ENCODE data around the gene NUDT5. TPM values are rescaled to one million over a fixed set of nuclear protein-coding genes. Genes with fewer than 3 reads are reported as not detected.

The NUDT5 gene
- total RNA-seq, 3 donors from 2014 or later: 104 to 109 (median 105) TPM

- ATAC-seq (no peak), DNase-seq (no peak)
- H3K4me1 Mint-ChIP-seq (ENCODE audit: low read depth): peaks cover 15% of the 10 kb centered on the region
- H3K27me3 Mint-ChIP-seq (ENCODE audit: low read depth): no peaks in the 10 kb centered on the region
- H3K36me3 Mint-ChIP-seq (ENCODE audit: insufficient read depth): peaks cover 42% of the 10 kb centered on the region
- no peaks in the 10 kb centered on the region for H3K9me3 Mint-ChIP-seq
- H3K4me3 Mint-ChIP-seq: no peak overlapping the region
Measured at GRCh38 chr10:12218991-12219390, 23.3 kb upstream of the NUDT5 start.

GRCh38 chr10:12214763-12215218 is 19.1 kb upstream of the NUDT5 start:
- peak in 1 of 2 donors; percentile 35 for ATAC-seq
- Mint-ChIP-seq H3K4me3 (peak overlapping the region; percentile 59), H3K27me3 (ENCODE audit: low read depth) (no peaks in the 10 kb centered on the region), H3K9me3 (no peaks in the 10 kb centered on the region), H3K36me3 (ENCODE audit: insufficient read depth) (peaks cover 43% of the 10 kb centered on the region), H3K4me1 (ENCODE audit: low read depth) (peaks cover 17% of the 10 kb centered on the region)
- DNase-seq: peak; percentile 23

- H3K9me3 Mint-ChIP-seq: no peaks in the 10 kb centered on the region
- H3K4me1 Mint-ChIP-seq (ENCODE audit: low read depth): peaks cover 17% of the 10 kb centered on the region
- H3K27me3 Mint-ChIP-seq (ENCODE audit: low read depth): no peaks in the 10 kb centered on the region
- ATAC-seq (no peak), DNase-seq (no peak)
- peaks cover 42% of the 10 kb centered on the region for H3K36me3 Mint-ChIP-seq (ENCODE audit: insufficient read depth)
- H3K4me3 Mint-ChIP-seq: no peak overlapping the region
Measured at GRCh38 chr10:12214093-12214492, 18.4 kb upstream of the NUDT5 start.

- Mint-ChIP-seq H3K9me3 (no peaks in the 10 kb centered on the region), H3K4me3 (no peak overlapping the region), H3K4me1 (ENCODE audit: low read depth) (peaks cover 18% of the 10 kb centered on the region), H3K36me3 (ENCODE audit: insufficient read depth) (peaks cover 41% of the 10 kb centered on the region), H3K27me3 (ENCODE audit: low read depth) (no peaks in the 10 kb centered on the region)
- DNase-seq (no peak), ATAC-seq (no peak)
Measured at GRCh38 chr10:12213621-12214020, 17.9 kb upstream of the NUDT5 start.

- Mint-ChIP-seq H3K27me3 (ENCODE audit: low read depth) (no peaks in the 10 kb centered on the region), H3K4me3 (no peak overlapping the region), H3K4me1 (ENCODE audit: low read depth) (peaks cover 23% of the 10 kb centered on the region), H3K36me3 (ENCODE audit: insufficient read depth) (peaks cover 45% of the 10 kb centered on the region), H3K9me3 (no peaks in the 10 kb centered on the region)
- ATAC-seq (no peak), DNase-seq (no peak)
Measured at GRCh38 chr10:12212454-12212853, 16.8 kb upstream of the NUDT5 start.

- Mint-ChIP-seq H3K36me3 (ENCODE audit: insufficient read depth) (peaks cover 48% of the 10 kb centered on the region), H3K9me3 (no peaks in the 10 kb centered on the region), H3K4me3 (no peak overlapping the region), H3K4me1 (ENCODE audit: low read depth) (peaks cover 17% of the 10 kb centered on the region), H3K27me3 (ENCODE audit: low read depth) (no peaks in the 10 kb centered on the region)
- DNase-seq (no peak), ATAC-seq (no peak)
Measured at GRCh38 chr10:12208460-12208859, 12.8 kb upstream of the NUDT5 start.

GRCh38 chr10:12207114-12207513 is 11.4 kb upstream of the NUDT5 start:
- H3K9me3 Mint-ChIP-seq: no peaks in the 10 kb centered on the region
- H3K36me3 Mint-ChIP-seq (ENCODE audit: insufficient read depth): peaks cover 47% of the 10 kb centered on the region
- DNase-seq: no peak
- no peaks in the 10 kb centered on the region for H3K27me3 Mint-ChIP-seq (ENCODE audit: low read depth)
- no peak for ATAC-seq
- peaks cover 21% of the 10 kb centered on the region for H3K4me1 Mint-ChIP-seq (ENCODE audit: low read depth)
- no peak overlapping the region for H3K4me3 Mint-ChIP-seq

GRCh38 chr10:12205082-12205481 is 9.4 kb upstream of the NUDT5 start:
- Mint-ChIP-seq H3K4me3 (no peak overlapping the region), H3K27me3 (ENCODE audit: low read depth) (no peaks in the 10 kb centered on the region), H3K9me3 (no peaks in the 10 kb centered on the region), H3K4me1 (ENCODE audit: low read depth) (peaks cover 33% of the 10 kb centered on the region), H3K36me3 (ENCODE audit: insufficient read depth) (peaks cover 45% of the 10 kb centered on the region)
- ATAC-seq (no peak), DNase-seq (no peak)

- Mint-ChIP-seq H3K4me3 (no peak overlapping the region), H3K4me1 (ENCODE audit: low read depth) (peaks cover 44% of the 10 kb centered on the region), H3K36me3 (ENCODE audit: insufficient read depth) (peaks cover 33% of the 10 kb centered on the region), H3K27me3 (ENCODE audit: low read depth) (no peaks in the 10 kb centered on the region), H3K9me3 (no peaks in the 10 kb centered on the region)
- ATAC-seq (no peak), DNase-seq (no peak)
Measured at GRCh38 chr10:12202226-12202625, 6.5 kb upstream of the NUDT5 start.

GRCh38 chr10:12201543-12201942 is 5.9 kb upstream of the NUDT5 start:
- Mint-ChIP-seq H3K27me3 (ENCODE audit: low read depth) (no peaks in the 10 kb centered on the region), H3K4me1 (ENCODE audit: low read depth) (peaks cover 45% of the 10 kb centered on the region)
- peak; percentile 40 to 52 for ATAC-seq

GRCh38 chr10:12200850-12201249 is 5.2 kb upstream of the NUDT5 start:
- DNase-seq (no peak), ATAC-seq (no peak)
- Mint-ChIP-seq H3K27me3 (ENCODE audit: low read depth) (no peaks in the 10 kb centered on the region), H3K36me3 (ENCODE audit: insufficient read depth) (peaks cover 30% of the 10 kb centered on the region), H3K4me3 (no peak overlapping the region), H3K9me3 (no peaks in the 10 kb centered on the region), H3K4me1 (ENCODE audit: low read depth) (peaks cover 50% of the 10 kb centered on the region)

More at GRCh38 chr10:12201543-12201942, 5.9 kb upstream of the NUDT5 start:
- DNase-seq: no peak
- H3K9me3 Mint-ChIP-seq: no peaks in the 10 kb centered on the region
- H3K4me3 Mint-ChIP-seq: peak overlapping the region; percentile 45
- peaks cover 30% of the 10 kb centered on the region for H3K36me3 Mint-ChIP-seq (ENCODE audit: insufficient read depth)

GRCh38 chr10:12198156-12198555 is 2.5 kb upstream of the NUDT5 start:
- no peaks in the 10 kb centered on the region for H3K9me3 Mint-ChIP-seq
- H3K4me1 Mint-ChIP-seq (ENCODE audit: low read depth): peaks cover 55% of the 10 kb centered on the region
- H3K4me3 Mint-ChIP-seq: peak overlapping the region; percentile 69
- peaks cover 27% of the 10 kb centered on the region for H3K36me3 Mint-ChIP-seq (ENCODE audit: insufficient read depth)
- ATAC-seq (no peak), DNase-seq (no peak)
- H3K27me3 Mint-ChIP-seq (ENCODE audit: low read depth): no peaks in the 10 kb centered on the region

- H3K4me1 Mint-ChIP-seq (ENCODE audit: low read depth): peaks cover 57% of the 10 kb centered on the region
- peak overlapping the region; percentile 97 for H3K4me3 Mint-ChIP-seq
- no peaks in the 10 kb centered on the region for H3K9me3 Mint-ChIP-seq
- no peak for DNase-seq
- ATAC-seq: peak in 1 of 2 donors; percentile 0
- H3K36me3 Mint-ChIP-seq (ENCODE audit: insufficient read depth): peaks cover 31% of the 10 kb centered on the region
- no peaks in the 10 kb centered on the region for H3K27me3 Mint-ChIP-seq (ENCODE audit: low read depth)
Measured at GRCh38 chr10:12196531-12197211, 980 bp upstream of the NUDT5 start.

- Mint-ChIP-seq H3K9me3 (no peaks in the 10 kb centered on the region), H3K27me3 (ENCODE audit: low read depth) (no peaks in the 10 kb centered on the region), H3K36me3 (ENCODE audit: insufficient read depth) (peaks cover 27% of the 10 kb centered on the region), H3K4me3 (peak overlapping the region; percentile 97), H3K4me1 (ENCODE audit: low read depth) (peaks cover 56% of the 10 kb centered on the region)
- ATAC-seq: peak; percentile 8 to 9
- no peak for DNase-seq
Measured at GRCh38 chr10:12195281-12195602, 449 bp downstream of the NUDT5 start.

- Mint-ChIP-seq H3K4me3 (peak overlapping the region; percentile 97), H3K9me3 (no peaks in the 10 kb centered on the region), H3K4me1 (ENCODE audit: low read depth) (peaks cover 58% of the 10 kb centered on the region), H3K27me3 (ENCODE audit: low read depth) (no peaks in the 10 kb centered on the region), H3K36me3 (ENCODE audit: insufficient read depth) (peaks cover 30% of the 10 kb centered on the region)
- peak; percentile 11 for DNase-seq
- no peak for ATAC-seq
Measured at GRCh38 chr10:12194752-12195271, 879 bp downstream of the NUDT5 start.
